ENCODE data around the gene SLC35F6. TPM values are rescaled to one million over a fixed set of nuclear protein-coding genes. Genes with fewer than 3 reads are reported as not detected.

SLC35F6 gene
- total RNA-seq, 1 experiment from 2014 or later: 76.9 TPM

DNA sequence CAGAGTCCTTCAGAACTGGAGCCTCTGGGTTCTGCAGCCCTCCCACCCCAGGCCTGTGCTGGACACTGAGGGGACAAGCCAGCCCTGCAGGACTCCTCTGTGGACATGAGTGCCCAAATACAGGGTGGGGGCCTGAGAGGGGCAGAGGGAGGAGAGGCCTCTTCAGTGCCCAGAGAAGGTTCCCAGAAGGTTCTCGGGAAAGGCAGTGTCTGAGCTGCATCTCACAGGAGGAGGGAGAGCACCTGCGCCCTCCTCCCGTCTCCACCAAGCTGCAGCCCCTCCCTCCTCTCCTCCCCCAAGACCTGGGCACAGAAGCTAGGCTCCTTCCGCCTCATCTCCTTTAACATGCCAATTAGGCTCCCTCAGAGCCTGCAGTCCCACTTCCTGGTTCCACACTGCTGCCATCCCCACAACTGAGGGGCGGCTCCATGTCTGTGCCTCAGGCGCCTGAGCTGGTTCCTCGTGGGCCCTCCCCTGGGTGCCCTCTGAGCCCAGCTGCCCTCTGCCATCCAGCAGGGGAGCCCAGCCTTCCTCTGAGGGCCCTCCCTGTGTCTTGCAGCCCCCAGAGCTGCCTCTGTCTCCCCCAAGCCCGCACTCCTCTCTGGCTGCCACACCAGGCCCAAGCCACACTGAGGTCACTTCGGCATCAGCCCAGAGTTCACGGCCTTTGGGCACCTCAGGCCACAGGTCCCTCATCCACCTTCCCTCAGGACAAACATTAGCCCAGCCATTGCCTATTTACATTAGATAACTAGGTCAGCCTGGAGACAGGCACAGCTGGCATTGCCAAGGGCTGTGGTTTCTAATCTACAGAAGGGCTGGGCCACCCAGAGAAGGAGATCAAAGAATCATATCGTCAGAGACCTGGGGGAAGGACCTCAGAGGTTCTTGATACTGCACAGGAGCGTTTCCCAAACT, 42.7 kb upstream of the SLC35F6 start:
- H3K4me3 Mint-ChIP-seq (ENCODE audit: unreplicated experiment): no peak overlapping the region
- CTCF ChIA-PET: interaction anchor here (0.7 to 1.5 kb wide), 3 partner anchors 24 to 116 kb away, joined by 3 to 7 read pairs (median 5); no protein-coding TSS in a partner anchor
- H3K27ac Mint-ChIP-seq (ENCODE audit: low read depth, unreplicated experiment): no peak overlapping the region
- no TSS peak for BruUV-seq (replicated peaks)
- intact Hi-C loops (cut with micrococcal nuclease): no loop called here
- H3K36me3 Mint-ChIP-seq (ENCODE audit: insufficient read depth, unreplicated experiment): no peaks in the 10 kb centered on the region
- H3K4me1 Mint-ChIP-seq (ENCODE audit: insufficient read depth, unreplicated experiment): peaks cover 14% of the 10 kb centered on the region
- H3K27me3 Mint-ChIP-seq (ENCODE audit: insufficient read depth, unreplicated experiment): no peaks in the 10 kb centered on the region
- no peak for DNase-seq (ENCODE audit: unreplicated experiment)
- TF ChIP-seq, protein P1, sequence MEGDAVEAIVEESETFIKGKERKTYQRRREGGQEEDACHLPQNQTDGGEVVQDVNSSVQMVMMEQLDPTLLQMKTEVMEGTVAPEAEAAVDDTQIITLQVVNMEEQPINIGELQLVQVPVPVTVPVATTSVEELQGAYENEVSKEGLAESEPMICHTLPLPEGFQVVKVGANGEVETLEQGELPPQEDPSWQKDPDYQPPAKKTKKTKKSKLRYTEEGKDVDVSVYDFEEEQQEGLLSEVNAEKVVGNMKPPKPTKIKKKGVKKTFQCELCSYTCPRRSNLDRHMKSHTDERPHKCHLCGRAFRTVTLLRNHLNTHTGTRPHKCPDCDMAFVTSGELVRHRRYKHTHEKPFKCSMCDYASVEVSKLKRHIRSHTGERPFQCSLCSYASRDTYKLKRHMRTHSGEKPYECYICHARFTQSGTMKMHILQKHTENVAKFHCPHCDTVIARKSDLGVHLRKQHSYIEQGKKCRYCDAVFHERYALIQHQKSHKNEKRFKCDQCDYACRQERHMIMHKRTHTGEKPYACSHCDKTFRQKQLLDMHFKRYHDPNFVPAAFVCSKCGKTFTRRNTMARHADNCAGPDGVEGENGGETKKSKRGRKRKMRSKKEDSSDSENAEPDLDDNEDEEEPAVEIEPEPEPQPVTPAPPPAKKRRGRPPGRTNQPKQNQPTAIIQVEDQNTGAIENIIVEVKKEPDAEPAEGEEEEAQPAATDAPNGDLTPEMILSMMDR (IDR thresholded peaks at IDR 0.05; ENCODE audit: unreplicated experiment): no peak
- H3K9me3 Mint-ChIP-seq (ENCODE audit: unreplicated experiment): no peaks in the 10 kb centered on the region
- POLR2A ChIA-PET: interaction anchor here (0.6 kb wide), 1 partner anchor 646 kb away, joined by 3 read pairs; no protein-coding TSS in a partner anchor

DNA sequence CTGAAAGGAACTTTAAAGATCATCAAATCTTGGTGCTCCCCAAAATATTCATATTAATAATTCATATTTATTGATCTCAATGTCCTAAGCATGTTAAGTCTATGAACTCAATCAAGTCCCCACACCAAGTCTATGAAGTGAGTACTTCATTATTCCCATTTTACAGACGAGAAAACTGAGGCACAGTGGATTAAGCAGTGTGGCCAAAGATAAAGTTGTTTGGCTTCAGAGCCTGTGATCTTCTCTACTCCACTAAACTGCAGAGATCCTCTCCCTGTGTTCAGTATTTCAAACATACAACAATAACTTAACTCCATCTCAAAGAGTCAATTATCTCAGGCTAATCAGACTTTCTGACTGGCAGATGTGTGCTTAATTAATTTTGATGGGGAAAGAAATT, 41.8 kb upstream of the SLC35F6 start:
- intact Hi-C loops (cut with micrococcal nuclease): no loop called here
- ChIA-PET POLR2A (interaction anchor here (0.7 kb wide), 1 partner anchor 119 kb away, joined by 3 read pairs; no protein-coding TSS in a partner anchor), CTCF (no interaction called here)
- no peaks in the 10 kb centered on the region for H3K9me3 Mint-ChIP-seq (ENCODE audit: unreplicated experiment)
- no TSS peak for BruUV-seq (replicated peaks)
- H3K4me1 Mint-ChIP-seq (ENCODE audit: insufficient read depth, unreplicated experiment): peaks cover 14% of the 10 kb centered on the region
- TF ChIP-seq, protein P1 (IDR thresholded peaks at IDR 0.05; ENCODE audit: unreplicated experiment): no peak
- H3K27me3 Mint-ChIP-seq (ENCODE audit: insufficient read depth, unreplicated experiment): no peaks in the 10 kb centered on the region
- DNase-seq (ENCODE audit: unreplicated experiment): no peak
- no peak overlapping the region for H3K27ac Mint-ChIP-seq (ENCODE audit: low read depth, unreplicated experiment)
- H3K4me3 Mint-ChIP-seq (ENCODE audit: unreplicated experiment): no peak overlapping the region
- no peaks in the 10 kb centered on the region for H3K36me3 Mint-ChIP-seq (ENCODE audit: insufficient read depth, unreplicated experiment)

DNA sequence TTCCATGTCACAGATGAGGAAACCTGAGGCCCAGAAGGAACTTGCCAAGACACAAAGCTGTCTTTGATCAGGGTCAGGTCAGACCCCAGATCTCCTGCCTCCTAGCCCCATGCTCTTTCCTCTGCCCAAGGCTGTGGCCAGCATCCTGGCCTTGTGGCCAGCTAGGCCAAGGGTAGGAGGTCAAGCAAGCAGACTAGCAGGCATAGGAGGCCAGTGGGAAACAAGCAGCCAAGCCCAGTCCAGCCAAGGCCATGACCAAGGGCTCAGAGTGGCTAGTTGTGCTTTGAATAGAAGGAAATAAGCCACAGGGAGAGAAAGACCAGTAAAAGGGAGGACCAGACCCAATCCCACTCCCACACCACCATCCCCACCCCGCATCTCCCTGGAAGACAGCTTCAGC, 41.2 kb upstream of the SLC35F6 start:
- no peaks in the 10 kb centered on the region for H3K36me3 Mint-ChIP-seq (ENCODE audit: insufficient read depth, unreplicated experiment)
- DNase-seq (ENCODE audit: unreplicated experiment): no peak
- POLR2A ChIA-PET: interaction anchor here (0.7 to 0.8 kb wide), 2 partner anchors 45 to 120 kb away, joined by 3 read pairs; no protein-coding TSS in a partner anchor
- CTCF ChIA-PET: interaction anchor here (1.0 kb wide), 1 partner anchor 23 kb away, joined by 3 read pairs; no protein-coding TSS in a partner anchor
- no peaks in the 10 kb centered on the region for H3K9me3 Mint-ChIP-seq (ENCODE audit: unreplicated experiment)
- TF ChIP-seq, protein P1 (IDR thresholded peaks at IDR 0.05; ENCODE audit: unreplicated experiment): no peak
- H3K4me1 Mint-ChIP-seq (ENCODE audit: insufficient read depth, unreplicated experiment): peaks cover 14% of the 10 kb centered on the region
- BruUV-seq (replicated peaks): no TSS peak
- no peak overlapping the region for H3K27ac Mint-ChIP-seq (ENCODE audit: low read depth, unreplicated experiment)
- H3K27me3 Mint-ChIP-seq (ENCODE audit: insufficient read depth, unreplicated experiment): no peaks in the 10 kb centered on the region
- H3K4me3 Mint-ChIP-seq (ENCODE audit: unreplicated experiment): no peak overlapping the region
- intact Hi-C loops (cut with micrococcal nuclease): no loop called here

DNA sequence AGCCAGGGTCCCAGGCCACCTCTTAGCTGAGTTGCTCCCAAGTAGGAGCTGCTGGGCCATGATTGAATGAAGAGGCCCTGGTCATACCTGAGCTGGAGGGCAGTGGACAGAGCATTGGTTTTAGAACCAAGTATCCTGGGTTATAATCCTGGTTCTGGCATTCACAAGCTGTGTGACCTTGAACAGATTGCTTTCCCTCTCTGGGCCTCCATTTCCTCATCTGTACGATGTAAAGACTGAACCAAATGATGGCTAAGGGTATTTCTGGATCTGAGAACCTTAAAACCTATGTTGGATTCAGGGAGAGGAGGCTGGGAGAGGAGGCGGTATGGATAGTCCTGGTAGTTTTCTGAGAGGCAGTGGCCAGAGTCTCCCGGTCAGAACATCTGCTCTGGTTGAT, 40.6 kb upstream of the SLC35F6 start:
- Mint-ChIP-seq H3K4me3 (ENCODE audit: unreplicated experiment) (no peak overlapping the region), H3K9me3 (ENCODE audit: unreplicated experiment) (no peaks in the 10 kb centered on the region), H3K27me3 (ENCODE audit: insufficient read depth, unreplicated experiment) (no peaks in the 10 kb centered on the region), H3K4me1 (ENCODE audit: insufficient read depth, unreplicated experiment) (peaks cover 14% of the 10 kb centered on the region), H3K36me3 (ENCODE audit: insufficient read depth, unreplicated experiment) (no peaks in the 10 kb centered on the region), H3K27ac (ENCODE audit: low read depth, unreplicated experiment) (peak overlapping the region; percentile 77)
- TF ChIP-seq, protein P1 (IDR thresholded peaks at IDR 0.05; ENCODE audit: unreplicated experiment): no peak
- no peak for DNase-seq (ENCODE audit: unreplicated experiment)
- no TSS peak for BruUV-seq (replicated peaks)
- ChIA-PET CTCF (interaction anchor here (1.0 kb wide), 1 partner anchor 23 kb away, joined by 3 read pairs; no protein-coding TSS in a partner anchor), POLR2A (interaction anchor here (0.8 kb wide), 1 partner anchor 46 kb away, joined by 3 read pairs; no protein-coding TSS in a partner anchor)
- intact Hi-C loops (cut with micrococcal nuclease): no loop called here
